ENCODE data around the gene MAP3K20.

DNA sequence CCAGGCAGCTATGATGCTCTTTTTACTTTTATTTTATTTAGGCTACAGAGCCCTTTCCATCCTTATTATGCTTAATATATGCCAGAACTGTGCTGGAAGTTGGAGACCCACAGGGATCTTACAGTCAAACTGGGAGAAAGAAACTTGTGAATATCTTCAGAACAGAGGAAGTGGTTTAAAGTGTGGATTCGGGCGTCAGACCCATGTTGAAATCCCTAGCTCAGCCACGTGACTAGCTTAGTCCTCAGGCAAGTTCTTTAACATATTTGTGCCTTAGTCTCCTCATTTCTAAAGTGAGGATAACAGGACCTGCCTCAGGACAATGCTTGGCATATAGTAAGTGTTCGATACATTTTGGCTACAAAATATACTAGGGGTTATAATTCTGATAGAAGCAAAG lies 59.1 kb downstream of the MAP3K20 start:
- TF ChIP-seq, protein P1, sequence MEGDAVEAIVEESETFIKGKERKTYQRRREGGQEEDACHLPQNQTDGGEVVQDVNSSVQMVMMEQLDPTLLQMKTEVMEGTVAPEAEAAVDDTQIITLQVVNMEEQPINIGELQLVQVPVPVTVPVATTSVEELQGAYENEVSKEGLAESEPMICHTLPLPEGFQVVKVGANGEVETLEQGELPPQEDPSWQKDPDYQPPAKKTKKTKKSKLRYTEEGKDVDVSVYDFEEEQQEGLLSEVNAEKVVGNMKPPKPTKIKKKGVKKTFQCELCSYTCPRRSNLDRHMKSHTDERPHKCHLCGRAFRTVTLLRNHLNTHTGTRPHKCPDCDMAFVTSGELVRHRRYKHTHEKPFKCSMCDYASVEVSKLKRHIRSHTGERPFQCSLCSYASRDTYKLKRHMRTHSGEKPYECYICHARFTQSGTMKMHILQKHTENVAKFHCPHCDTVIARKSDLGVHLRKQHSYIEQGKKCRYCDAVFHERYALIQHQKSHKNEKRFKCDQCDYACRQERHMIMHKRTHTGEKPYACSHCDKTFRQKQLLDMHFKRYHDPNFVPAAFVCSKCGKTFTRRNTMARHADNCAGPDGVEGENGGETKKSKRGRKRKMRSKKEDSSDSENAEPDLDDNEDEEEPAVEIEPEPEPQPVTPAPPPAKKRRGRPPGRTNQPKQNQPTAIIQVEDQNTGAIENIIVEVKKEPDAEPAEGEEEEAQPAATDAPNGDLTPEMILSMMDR (conservative IDR thresholded peaks at IDR 0.05; ENCODE audit: low read depth in 2 of 2), result no peak
- TF ChIP-seq EZH2 (IDR thresholded peaks at IDR 0.05; ENCODE audit: low read depth, unreplicated experiment) (no peak), POLR2AphosphoS5 (IDR thresholded peaks at IDR 0.05; ENCODE audit: low read depth) (no peak), CREB1 (CRISPR knock-in tag; IDR thresholded peaks at IDR 0.05; ENCODE audit: low read depth) (no peak), EZH2phosphoT487 (IDR thresholded peaks at IDR 0.05; ENCODE audit: unreplicated experiment) (no peak), JUNB (IDR thresholded peaks at IDR 0.05; ENCODE audit: unreplicated experiment) (no peak), STAT1 (IDR thresholded peaks at IDR 0.05; ENCODE audit: unreplicated experiment) (no peak), ZNF114 (CRISPR knock-in tag; IDR thresholded peaks at IDR 0.05) (no peak), ZNF331 (CRISPR knock-in tag; IDR thresholded peaks at IDR 0.05; ENCODE audit: low read depth) (no peak)
- TF ChIP-seq, protein P2, sequence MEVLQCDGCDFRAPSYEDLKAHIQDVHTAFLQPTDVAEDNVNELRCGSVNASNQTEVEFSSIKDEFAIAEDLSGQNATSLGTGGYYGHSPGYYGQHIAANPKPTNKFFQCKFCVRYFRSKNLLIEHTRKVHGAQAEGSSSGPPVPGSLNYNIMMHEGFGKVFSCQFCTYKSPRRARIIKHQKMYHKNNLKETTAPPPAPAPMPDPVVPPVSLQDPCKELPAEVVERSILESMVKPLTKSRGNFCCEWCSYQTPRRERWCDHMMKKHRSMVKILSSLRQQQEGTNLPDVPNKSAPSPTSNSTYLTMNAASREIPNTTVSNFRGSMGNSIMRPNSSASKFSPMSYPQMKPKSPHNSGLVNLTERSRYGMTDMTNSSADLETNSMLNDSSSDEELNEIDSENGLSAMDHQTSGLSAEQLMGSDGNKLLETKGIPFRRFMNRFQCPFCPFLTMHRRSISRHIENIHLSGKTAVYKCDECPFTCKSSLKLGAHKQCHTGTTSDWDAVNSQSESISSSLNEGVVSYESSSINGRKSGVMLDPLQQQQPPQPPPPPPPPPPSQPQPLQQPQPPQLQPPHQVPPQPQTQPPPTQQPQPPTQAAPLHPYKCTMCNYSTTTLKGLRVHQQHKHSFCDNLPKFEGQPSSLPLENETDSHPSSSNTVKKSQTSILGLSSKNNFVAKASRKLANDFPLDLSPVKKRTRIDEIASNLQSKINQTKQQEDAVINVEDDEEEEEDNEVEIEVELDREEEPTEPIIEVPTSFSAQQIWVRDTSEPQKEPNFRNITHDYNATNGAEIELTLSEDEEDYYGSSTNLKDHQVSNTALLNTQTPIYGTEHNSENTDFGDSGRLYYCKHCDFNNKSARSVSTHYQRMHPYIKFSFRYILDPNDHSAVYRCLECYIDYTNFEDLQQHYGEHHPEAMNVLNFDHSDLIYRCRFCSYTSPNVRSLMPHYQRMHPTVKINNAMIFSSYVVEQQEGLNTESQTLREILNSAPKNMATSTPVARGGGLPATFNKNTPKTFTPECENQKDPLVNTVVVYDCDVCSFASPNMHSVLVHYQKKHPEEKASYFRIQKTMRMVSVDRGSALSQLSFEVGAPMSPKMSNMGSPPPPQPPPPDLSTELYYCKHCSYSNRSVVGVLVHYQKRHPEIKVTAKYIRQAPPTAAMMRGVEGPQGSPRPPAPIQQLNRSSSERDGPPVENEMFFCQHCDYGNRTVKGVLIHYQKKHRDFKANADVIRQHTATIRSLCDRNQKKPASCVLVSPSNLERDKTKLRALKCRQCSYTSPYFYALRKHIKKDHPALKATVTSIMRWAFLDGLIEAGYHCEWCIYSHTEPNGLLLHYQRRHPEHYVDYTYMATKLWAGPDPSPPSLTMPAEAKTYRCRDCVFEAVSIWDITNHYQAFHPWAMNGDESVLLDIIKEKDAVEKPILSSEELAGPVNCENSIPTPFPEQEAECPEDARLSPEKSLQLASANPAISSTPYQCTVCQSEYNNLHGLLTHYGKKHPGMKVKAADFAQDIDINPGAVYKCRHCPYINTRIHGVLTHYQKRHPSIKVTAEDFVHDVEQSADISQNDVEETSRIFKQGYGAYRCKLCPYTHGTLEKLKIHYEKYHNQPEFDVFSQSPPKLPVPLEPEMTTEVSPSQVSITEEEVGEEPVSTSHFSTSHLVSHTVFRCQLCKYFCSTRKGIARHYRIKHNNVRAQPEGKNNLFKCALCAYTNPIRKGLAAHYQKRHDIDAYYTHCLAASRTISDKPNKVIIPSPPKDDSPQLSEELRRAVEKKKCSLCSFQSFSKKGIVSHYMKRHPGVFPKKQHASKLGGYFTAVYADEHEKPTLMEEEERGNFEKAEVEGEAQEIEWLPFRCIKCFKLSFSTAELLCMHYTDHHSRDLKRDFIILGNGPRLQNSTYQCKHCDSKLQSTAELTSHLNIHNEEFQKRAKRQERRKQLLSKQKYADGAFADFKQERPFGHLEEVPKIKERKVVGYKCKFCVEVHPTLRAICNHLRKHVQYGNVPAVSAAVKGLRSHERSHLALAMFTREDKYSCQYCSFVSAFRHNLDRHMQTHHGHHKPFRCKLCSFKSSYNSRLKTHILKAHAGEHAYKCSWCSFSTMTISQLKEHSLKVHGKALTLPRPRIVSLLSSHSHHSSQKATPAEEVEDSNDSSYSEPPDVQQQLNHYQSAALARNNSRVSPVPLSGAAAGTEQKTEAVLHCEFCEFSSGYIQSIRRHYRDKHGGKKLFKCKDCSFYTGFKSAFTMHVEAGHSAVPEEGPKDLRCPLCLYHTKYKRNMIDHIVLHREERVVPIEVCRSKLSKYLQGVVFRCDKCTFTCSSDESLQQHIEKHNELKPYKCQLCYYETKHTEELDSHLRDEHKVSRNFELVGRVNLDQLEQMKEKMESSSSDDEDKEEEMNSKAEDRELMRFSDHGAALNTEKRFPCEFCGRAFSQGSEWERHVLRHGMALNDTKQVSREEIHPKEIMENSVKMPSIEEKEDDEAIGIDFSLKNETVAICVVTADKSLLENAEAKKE (CRISPR knock-in tag; IDR thresholded peaks at IDR 0.05), result no peak
- TF ChIP-seq, protein P3, sequence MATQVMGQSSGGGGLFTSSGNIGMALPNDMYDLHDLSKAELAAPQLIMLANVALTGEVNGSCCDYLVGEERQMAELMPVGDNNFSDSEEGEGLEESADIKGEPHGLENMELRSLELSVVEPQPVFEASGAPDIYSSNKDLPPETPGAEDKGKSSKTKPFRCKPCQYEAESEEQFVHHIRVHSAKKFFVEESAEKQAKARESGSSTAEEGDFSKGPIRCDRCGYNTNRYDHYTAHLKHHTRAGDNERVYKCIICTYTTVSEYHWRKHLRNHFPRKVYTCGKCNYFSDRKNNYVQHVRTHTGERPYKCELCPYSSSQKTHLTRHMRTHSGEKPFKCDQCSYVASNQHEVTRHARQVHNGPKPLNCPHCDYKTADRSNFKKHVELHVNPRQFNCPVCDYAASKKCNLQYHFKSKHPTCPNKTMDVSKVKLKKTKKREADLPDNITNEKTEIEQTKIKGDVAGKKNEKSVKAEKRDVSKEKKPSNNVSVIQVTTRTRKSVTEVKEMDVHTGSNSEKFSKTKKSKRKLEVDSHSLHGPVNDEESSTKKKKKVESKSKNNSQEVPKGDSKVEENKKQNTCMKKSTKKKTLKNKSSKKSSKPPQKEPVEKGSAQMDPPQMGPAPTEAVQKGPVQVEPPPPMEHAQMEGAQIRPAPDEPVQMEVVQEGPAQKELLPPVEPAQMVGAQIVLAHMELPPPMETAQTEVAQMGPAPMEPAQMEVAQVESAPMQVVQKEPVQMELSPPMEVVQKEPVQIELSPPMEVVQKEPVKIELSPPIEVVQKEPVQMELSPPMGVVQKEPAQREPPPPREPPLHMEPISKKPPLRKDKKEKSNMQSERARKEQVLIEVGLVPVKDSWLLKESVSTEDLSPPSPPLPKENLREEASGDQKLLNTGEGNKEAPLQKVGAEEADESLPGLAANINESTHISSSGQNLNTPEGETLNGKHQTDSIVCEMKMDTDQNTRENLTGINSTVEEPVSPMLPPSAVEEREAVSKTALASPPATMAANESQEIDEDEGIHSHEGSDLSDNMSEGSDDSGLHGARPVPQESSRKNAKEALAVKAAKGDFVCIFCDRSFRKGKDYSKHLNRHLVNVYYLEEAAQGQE (IDR thresholded peaks at IDR 0.05; ENCODE audit: unreplicated experiment), result no peak
- TF ChIP-seq, protein P4, sequence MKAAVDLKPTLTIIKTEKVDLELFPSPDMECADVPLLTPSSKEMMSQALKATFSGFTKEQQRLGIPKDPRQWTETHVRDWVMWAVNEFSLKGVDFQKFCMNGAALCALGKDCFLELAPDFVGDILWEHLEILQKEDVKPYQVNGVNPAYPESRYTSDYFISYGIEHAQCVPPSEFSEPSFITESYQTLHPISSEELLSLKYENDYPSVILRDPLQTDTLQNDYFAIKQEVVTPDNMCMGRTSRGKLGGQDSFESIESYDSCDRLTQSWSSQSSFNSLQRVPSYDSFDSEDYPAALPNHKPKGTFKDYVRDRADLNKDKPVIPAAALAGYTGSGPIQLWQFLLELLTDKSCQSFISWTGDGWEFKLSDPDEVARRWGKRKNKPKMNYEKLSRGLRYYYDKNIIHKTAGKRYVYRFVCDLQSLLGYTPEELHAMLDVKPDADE (IDR thresholded peaks at IDR 0.05), result no peak
